GM19240 (cell line): ENCODE measurements around the gene LCE1C.

Experiments
- DNase-seq: peaks from one replicate; pipeline ENCODE4 v3.0.0; 2011; ENCODE audit warnings: low spot score; ENCODE audit not compliant: insufficient read length

Gene LCE1C

GRCh38 chr1:152760551-152761190 lies 45.8 kb downstream of the LCE1C start:
- no peak for DNase-seq

GRCh38 chr1:152759453-152760173 lies 46.8 kb downstream of the LCE1C start:
- DNase-seq = no peak

GRCh38 chr1:152758636-152759035 lies 47.8 kb downstream of the LCE1C start:
- no peak for DNase-seq

- DNase-seq = no peak
Observed at GRCh38 chr1:152757747-152758146, 48.7 kb downstream of the LCE1C start, which contains the start of gene KPRP. KPRP (plus strand) TSS chr1:152758025; CDS start chr1:152759589, 1,564 bp downstream.

- no peak for DNase-seq
Observed at GRCh38 chr1:152756872-152757271, 49.6 kb downstream of the LCE1C start.
